Omental fat pad (tissue), 4 donors: Measurements from ENCODE around the gene SH3PXD2B. TPM values are rescaled to one million over a fixed set of nuclear protein-coding genes. Genes with fewer than 3 reads are reported as not detected.

ENCODE experiments used
- ATAC-seq: fragments of 150-250 bp; one replicate; pipeline ENCODE4 v1.9.1; 2016; ENCODE audit warnings: mild to moderate bottlenecking, moderate library complexity; ENCODE audit not compliant: low FRiP score
- DNase-seq: peaks from one replicate; pipeline ENCODE4 v3.0.0-alpha.2; 2019; ENCODE audit warnings: low spot score
- total RNA-seq, 4 donors: library from RNA; depleted of rRNA; stranded (reverse); fragments of >200 nt; gene quantifications; one replicate each; pipeline ENCODE4 v1.1.0, GENCODE V29; 2016
- TF ChIP-seq, protein P1 (sequence below), 3 donors: fragments of 450-650 bp; IDR thresholded peaks; one replicate each; pipeline ENCODE4 v1.5.1; 2016 to 2017; ENCODE audit warnings: antibody characterized with exemption in 3 of 3, mild to moderate bottlenecking in 3 of 3, moderate library complexity in 2 of 3

Gene SH3PXD2B
- total RNA-seq, 4 donors from 2014 or later = 29.3 to 47.1 (median 44.3) TPM

- TF ChIP-seq, protein P1, sequence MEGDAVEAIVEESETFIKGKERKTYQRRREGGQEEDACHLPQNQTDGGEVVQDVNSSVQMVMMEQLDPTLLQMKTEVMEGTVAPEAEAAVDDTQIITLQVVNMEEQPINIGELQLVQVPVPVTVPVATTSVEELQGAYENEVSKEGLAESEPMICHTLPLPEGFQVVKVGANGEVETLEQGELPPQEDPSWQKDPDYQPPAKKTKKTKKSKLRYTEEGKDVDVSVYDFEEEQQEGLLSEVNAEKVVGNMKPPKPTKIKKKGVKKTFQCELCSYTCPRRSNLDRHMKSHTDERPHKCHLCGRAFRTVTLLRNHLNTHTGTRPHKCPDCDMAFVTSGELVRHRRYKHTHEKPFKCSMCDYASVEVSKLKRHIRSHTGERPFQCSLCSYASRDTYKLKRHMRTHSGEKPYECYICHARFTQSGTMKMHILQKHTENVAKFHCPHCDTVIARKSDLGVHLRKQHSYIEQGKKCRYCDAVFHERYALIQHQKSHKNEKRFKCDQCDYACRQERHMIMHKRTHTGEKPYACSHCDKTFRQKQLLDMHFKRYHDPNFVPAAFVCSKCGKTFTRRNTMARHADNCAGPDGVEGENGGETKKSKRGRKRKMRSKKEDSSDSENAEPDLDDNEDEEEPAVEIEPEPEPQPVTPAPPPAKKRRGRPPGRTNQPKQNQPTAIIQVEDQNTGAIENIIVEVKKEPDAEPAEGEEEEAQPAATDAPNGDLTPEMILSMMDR (IDR thresholded peaks at IDR 0.05) = no peak
- ATAC-seq (peak; percentile 56), DNase-seq (no peak)
These were observed 16.6 kb downstream of the SH3PXD2B start for GRCh38 chr5:172437445-172438318.

- DNase-seq = no peak
These were observed 17.4 kb downstream of the SH3PXD2B start for GRCh38 chr5:172436879-172437369.

DNA sequence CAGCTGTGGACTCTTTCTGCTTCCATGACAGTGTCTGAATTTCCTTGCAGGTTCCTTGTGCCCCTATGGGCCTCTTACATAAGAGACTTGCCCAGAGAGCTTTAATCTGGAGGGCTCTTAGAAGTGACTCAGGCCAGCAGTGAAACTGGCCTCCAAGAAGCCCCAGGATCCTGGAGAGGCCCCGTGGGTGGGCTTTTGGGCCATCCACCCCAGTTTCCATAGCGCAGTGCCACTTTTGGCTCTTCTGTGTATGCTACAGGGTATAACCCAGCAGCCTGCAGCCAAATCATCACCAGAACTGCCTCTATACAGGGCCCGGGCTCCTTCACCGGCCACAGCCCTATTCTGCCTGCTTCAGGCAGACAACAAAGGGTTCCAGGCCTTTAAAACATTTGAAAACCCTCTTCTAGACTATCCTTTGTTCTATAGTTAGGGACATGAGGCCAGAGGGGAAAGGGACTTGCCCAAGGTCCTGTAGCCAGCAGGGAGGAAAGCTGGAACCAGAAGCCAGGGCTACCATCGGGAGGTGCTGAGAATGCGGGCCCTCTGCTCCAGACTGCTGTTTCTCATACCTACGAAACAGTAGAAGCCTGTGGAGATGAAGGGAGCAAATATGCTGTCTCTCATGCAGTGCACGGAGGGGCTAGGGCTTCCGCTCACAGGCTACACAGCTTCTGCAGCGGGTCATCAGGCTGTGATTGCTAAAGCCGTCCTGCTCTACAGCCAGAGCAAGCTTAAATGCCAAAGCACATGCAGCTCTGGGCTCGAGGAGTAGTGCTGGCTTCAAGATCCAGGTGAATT lies 18.0 kb downstream of the SH3PXD2B start:
- DNase-seq (no peak), ATAC-seq (no peak)
- TF ChIP-seq, protein P1 (IDR thresholded peaks at IDR 0.05) = no peak

More at GRCh38 chr5:172436879-172437369, 17.4 kb downstream of the SH3PXD2B start:
- ATAC-seq = no peak
- TF ChIP-seq, protein P1 (IDR thresholded peaks at IDR 0.05) = no peak

- DNase-seq = no peak
- TF ChIP-seq, protein P1 (IDR thresholded peaks at IDR 0.05) = no peak
- ATAC-seq = no peak
These were observed 18.8 kb downstream of the SH3PXD2B start for GRCh38 chr5:172435362-172436077.

GRCh38 chr5:172434251-172434650 lies 20.1 kb downstream of the SH3PXD2B start:
- ATAC-seq = no peak
- TF ChIP-seq, protein P1 (IDR thresholded peaks at IDR 0.05) = no peak
- no peak for DNase-seq

- no peak for DNase-seq
- TF ChIP-seq, protein P1 (IDR thresholded peaks at IDR 0.05) = no peak
- no peak for ATAC-seq
These were observed 20.8 kb downstream of the SH3PXD2B start for GRCh38 chr5:172433513-172433912.
